GM18519 (cell line): ENCODE data around the gene LAMC2.
"Not testable (repeated sequence)": the region's sequence is repeated elsewhere in the genome, so short reads cannot be mapped to it uniquely, and the experiment has no call there.

Experiments
- ATAC-seq: cut with Tn5 transposase; IDR thresholded peaks from one replicate; pipeline ENCODE4 v1.9.1; 2021; ENCODE audit warnings: mild to moderate bottlenecking, moderate library complexity; ENCODE audit not compliant: unreplicated experiment, low FRiP score

The LAMC2 gene

GRCh38 chr1:183251101-183251958 lies 65.3 kb downstream of the LAMC2 start:
- ATAC-seq: no peak

DNA sequence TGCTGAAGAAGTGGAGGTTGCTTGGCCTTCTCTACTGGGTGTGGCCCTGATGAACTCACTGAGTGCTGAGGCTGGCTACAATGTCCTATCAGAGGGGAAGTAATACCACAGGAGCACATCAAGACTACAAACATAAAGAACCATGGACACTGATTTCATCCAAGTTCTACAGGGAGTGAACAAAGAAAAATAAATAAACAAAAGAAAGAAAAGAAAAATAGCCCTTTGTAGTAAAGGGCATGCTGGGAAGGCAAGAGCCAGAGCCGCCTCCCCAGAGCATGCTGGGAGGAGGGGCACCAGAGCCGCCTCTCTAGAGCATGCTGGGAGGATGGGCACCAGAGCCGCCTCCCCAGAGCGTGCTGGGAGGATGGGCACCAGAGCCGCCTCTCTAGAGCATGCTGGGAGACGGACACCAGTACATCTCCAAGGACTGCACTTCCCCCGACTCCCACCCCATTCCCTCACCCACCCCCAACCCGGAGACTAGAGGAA lies 65.9 kb downstream of the LAMC2 start:
- no peak for ATAC-seq

GRCh38 chr1:183255073-183255472 lies 69.0 kb downstream of the LAMC2 start:
- no peak for ATAC-seq

DNA sequence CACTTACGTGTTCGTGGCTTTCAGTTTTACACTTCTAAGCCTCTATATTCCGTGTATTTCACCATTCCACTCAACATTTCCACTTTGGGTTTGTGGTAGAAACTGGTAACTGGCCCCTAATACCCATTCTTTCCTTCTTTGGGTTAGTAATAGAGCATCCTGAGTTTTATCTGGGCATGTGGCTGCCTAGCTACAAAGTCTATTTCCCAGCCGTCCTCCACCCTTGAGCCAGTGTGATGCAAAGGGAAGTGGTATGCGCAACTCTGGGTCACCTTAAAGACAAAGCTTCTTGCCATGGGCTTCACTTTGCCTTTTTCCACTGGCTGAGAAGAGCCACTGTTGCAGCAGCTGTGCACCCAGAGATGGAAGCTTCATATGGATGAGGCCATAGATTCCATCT lies 73.9 kb downstream of the LAMC2 start:
- ATAC-seq: no peak

DNA sequence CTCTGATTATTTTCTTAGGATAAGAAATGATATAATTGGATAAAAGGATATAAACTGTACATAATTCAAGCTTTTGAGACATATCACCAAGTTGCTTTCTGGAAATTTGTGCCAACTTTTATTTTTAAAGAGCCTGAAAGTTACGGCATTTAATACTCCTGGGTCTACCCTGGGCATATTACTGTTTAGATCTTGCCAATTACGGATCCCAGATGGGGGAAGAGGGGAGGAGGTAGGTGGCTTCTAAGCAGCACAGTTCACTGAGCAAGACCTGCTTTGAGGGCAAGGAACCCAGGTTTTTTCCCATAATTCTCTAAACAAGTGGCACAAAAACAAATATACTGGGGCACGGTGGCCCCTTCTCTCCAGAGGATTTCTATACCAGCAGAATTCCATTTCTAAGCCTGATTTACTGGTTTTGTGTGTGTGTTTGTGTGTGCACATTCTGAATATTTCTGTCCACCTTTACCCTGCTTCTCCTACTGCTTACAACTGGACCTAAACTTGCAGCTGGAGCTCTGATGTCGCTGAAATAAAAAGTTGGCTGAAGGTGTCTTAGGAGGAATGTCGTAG lies 76.7 kb downstream of the LAMC2 start:
- no peak for ATAC-seq

GRCh38 chr1:183263886-183264602 lies 78.0 kb downstream of the LAMC2 start:
- ATAC-seq: no peak

DNA sequence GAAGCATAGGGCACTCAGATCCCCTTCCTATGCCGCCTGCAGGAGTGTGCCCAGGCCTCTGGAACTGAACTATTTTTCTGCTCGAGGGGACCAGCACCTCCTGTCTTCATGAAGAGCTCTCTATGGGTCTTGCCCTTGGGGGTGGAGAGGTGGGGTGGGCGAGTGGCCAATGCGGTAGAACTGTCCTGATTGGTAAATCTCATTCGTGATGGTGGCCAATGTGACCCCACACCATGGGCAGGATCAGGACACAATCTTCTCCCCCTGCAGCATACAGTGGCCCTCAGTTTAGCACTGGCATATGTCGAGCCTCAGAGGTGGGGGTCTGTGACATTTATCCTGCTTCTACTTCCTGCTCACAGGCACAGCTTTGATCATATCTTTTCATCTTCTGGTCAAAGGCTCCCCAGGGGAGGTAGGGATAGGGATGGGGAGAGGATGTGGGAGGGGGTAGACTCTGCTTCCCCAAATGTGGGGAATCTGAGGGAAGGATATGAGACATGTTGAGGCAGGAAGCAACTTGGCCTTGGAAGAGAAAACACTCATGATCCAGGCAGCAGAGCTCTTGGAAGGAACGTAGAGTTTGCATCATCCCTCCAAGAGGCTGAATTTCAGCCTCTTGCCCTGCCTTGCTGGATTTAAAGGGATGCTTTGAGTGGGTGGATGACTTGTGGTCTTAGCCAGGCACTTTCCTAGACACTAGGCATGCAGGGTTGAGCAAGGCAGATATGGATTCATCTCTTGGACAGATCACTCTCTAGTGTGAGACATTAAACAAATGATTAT lies 81.8 kb downstream of the LAMC2 start:
- ATAC-seq: no peak

- no peak for ATAC-seq
Measured at GRCh38 chr1:183270541-183271141, 84.6 kb downstream of the LAMC2 start.

DNA sequence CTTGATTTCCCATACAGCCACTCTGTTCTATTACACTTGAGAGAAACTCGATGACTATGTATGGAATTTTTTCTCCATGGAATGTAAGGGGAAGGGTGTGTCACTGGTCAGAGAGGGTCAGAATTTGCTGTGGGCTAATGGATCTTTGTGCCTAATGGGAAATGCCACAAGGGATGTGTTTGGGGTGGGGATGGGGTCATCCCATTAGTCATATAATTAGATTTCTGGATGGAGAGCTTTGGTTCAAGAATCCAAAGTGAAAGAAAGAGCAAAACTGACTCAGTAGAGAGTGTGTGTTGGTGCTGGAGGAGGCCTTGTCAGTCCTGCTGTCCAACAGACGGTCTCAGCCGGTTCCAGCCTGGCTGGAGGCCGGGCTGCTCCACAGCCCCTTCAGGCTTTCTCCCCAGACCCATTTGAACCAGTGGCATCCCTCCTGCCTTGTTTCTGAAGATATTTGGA lies 86.4 kb downstream of the LAMC2 start:
- no peak for ATAC-seq

DNA sequence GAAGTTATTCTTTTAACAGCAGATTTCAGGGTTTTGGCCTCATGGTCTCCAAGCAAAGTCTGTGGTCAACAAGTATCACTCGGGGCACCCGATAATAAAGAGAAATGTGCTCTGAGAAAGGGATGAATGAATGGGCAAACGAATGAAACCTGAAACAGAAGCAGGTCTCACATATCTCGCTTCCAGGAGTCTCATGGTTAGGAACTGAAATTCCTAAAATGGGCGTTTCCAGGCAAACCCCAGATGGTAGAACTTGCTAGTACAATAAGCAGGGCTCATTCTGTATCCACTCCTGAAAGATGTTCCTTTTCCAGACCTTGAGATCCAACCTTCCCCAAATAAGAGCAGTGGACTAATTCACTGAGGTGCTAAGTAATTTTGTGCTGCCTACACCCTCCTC lies 87.2 kb downstream of the LAMC2 start:
- ATAC-seq: no peak

GRCh38 chr1:183273984-183274383 lies 87.9 kb downstream of the LAMC2 start:
- ATAC-seq: not testable (repeated sequence)

DNA sequence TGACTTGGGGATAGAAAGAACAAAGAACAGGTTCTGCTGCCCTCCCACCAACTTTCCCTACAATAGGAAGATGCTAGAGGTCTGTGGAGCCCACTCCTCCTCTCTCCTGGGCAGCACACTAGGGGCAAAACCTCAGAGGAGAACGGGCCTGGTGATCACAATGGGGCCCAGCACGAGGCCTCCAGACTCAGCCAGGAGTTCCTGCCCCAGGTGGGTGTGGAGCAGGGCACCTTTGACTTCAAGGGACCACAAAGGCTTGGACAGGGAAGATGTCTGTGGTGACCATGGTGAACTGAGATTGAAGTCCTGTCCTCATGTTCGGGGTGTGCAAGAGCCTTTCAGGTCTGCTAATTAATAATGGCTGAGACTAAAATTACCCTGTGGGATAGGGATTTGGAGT lies 88.8 kb downstream of the LAMC2 start:
- ATAC-seq: no peak

DNA sequence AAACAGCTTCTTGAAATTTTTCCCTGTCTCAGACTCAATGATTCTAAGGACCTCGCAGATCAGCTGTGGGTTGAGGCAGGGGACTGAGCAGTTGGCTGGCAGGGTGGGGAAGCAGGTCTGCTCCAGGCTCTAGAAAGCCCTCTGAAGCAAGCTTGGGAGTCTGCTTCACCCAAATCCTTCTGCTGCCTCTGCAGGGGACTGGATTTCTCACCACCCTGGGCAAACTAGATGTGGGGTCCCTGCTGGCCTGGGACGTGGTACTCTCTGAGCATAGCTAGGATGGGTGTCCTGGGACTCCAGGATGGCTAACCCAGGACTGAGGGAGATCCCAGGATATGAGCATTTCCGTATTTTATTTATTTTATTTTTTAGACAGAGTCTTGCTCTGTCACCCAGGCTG lies 89.3 kb downstream of the LAMC2 start:
- ATAC-seq: no peak

DNA sequence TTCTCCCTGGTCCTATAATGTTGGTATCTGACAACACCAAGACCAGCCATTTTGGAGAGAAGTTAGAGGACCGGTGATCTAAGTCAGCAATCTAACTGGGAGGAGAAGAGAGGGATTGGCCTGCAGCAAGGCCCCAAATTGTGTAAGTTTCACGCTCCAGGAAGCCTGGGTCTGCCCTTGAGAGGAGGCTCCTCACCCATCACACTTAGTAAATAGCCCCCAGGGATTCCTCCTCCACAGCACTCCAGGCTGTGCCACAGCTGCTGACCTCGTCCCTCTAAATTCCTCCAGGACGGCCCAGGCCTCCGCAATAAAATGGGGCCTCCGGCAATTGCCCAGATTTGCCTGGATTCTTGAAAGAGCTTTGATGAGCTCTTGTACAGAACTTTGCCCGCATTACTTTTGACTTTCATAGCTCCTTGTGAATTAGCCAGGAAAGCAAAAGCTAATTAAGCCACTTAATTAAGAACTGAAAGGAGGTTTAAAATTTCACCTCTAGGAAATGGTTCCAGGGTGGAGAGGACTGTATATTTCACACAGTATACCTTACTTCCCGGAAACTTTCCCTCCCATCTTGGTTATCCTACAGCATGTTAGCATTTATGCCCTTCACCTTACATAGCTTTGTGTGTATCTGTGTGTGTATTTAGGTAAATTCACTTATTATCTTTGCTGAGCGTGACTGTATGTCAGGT lies 90.5 kb downstream of the LAMC2 start:
- ATAC-seq: no peak

GRCh38 chr1:183277821-183278738 lies 92.0 kb downstream of the LAMC2 start:
- ATAC-seq: no peak

DNA sequence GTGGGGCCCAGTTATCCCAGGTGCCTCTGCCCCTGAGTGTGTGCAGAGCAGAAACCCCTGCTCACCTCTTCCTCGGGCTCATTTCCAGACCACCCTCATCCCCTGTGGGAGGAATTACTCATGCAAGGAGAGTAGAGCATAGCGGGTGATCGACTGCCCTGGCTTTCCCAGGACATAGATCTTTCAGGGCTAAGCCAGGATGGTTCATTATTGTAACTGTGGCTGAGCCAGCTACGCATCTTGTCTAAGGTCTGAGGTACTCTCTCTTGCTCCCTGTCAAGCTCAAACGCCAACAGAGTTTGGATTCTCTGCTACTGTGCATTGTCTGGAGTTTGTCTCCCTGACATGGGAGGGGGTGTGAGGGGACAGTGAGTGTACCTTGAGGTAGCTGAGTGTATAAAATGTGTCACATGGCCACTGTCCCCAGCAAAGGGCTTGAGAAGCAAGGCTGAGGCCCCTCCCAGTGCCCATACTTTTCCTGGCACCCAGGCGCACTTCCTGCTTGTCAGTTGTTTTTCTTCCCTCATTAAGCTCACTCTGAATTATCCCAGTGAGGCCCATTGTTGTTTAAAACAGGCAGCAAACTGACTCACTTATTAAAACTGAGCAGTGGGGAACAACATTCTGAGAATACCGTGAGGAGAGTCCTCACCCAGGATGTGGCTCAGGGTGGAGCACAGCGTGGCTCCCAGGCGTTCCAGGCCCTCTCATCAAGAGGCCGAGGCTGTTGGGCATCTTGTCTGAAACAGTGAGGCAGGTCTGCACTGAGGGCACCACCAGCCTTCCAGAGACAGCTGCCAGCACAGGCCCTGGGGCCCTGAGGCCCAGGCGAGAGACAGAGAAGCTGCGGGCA lies 92.9 kb downstream of the LAMC2 start:
- ATAC-seq: no peak

GRCh38 chr1:183279835-183280234 lies 93.8 kb downstream of the LAMC2 start:
- no peak for ATAC-seq

GRCh38 chr1:183281039-183281438 lies 95.0 kb downstream of the LAMC2 start:
- ATAC-seq: no peak
